ENCODE data around the gene PREP.
"Not testable (repeated sequence)": the region's sequence is repeated elsewhere in the genome, so short reads cannot be mapped to it uniquely, and the experiment has no call there.

PREP gene

GRCh38 chr6:105257340-105257739 lies 145.5 kb downstream of the PREP start:
- Histone ChIP-seq H3K4me1 (ENCODE audit: control insufficient read depth, insufficient read depth, low read length) (peaks cover 8% of the 10 kb centered on the region), H3K4me3 (ENCODE audit: insufficient read depth, low read depth, low read length) (no peak overlapping the region), H3K27ac (ENCODE audit: insufficient read depth, low read depth, low read length, poor library complexity, severe bottlenecking) (no peak overlapping the region), H3K27me3 (ENCODE audit: control insufficient read depth, insufficient read depth, low read length, poor library complexity, severe bottlenecking) (no peaks in the 10 kb centered on the region), H3K9me3 (ENCODE audit: control insufficient read depth, low read length) (no peaks in the 10 kb centered on the region), H3K36me3 (ENCODE audit: control insufficient read depth, insufficient read depth, low read length) (no peaks in the 10 kb centered on the region)

- H3K9me3 ChIP-seq (ENCODE audit: control insufficient read depth, low read length), result no peaks in the 10 kb centered on the region
- no peaks in the 10 kb centered on the region for H3K27me3 ChIP-seq (ENCODE audit: control insufficient read depth, insufficient read depth, low read length, poor library complexity, severe bottlenecking)
- peaks cover 8% of the 10 kb centered on the region for H3K4me1 ChIP-seq (ENCODE audit: control insufficient read depth, insufficient read depth, low read length)
- H3K36me3 ChIP-seq (ENCODE audit: control insufficient read depth, insufficient read depth, low read length), result no peaks in the 10 kb centered on the region
- H3K4me3 ChIP-seq (ENCODE audit: insufficient read depth, low read depth, low read length), result no peak overlapping the region
- H3K27ac ChIP-seq (ENCODE audit: insufficient read depth, low read depth, low read length, poor library complexity, severe bottlenecking), result no peak overlapping the region
Measured at GRCh38 chr6:105256619-105257018, 146.3 kb downstream of the PREP start.

DNA sequence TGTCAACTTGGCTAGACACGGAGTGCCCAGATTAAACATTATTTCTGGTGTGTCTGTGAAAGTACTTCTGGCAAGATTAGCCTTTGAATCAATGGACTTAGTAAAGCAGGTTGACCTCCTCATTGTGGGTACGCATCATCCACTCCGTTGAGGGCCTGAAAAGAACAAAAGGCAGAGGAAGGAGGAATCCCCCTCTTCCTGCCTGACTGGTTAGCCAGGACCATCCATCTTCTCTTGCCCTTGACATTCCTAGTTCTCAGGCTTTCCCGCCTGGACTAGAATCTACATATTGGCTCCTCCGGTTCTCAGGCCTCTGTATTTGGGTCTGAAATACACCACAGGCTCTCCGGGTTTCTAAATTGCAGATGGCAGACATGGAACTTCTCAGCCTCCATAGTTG lies 149.1 kb downstream of the PREP start:
- 91 to 93% methylated on average over 6 of the region's 6 CpGs for WGBS, 2 experiments
- H3K27me3 ChIP-seq (ENCODE audit: control insufficient read depth, insufficient read depth, low read length, poor library complexity, severe bottlenecking), result no peaks in the 10 kb centered on the region
- H3K4me1 ChIP-seq (ENCODE audit: control insufficient read depth, insufficient read depth, low read length), result no peaks in the 10 kb centered on the region
- no peak overlapping the region for H3K4me3 ChIP-seq (ENCODE audit: insufficient read depth, low read depth, low read length)
- no peaks in the 10 kb centered on the region for H3K36me3 ChIP-seq (ENCODE audit: control insufficient read depth, insufficient read depth, low read length)
- no peak overlapping the region for H3K27ac ChIP-seq (ENCODE audit: insufficient read depth, low read depth, low read length, poor library complexity, severe bottlenecking)
- H3K9me3 ChIP-seq (ENCODE audit: control insufficient read depth, low read length), result no peaks in the 10 kb centered on the region

DNA sequence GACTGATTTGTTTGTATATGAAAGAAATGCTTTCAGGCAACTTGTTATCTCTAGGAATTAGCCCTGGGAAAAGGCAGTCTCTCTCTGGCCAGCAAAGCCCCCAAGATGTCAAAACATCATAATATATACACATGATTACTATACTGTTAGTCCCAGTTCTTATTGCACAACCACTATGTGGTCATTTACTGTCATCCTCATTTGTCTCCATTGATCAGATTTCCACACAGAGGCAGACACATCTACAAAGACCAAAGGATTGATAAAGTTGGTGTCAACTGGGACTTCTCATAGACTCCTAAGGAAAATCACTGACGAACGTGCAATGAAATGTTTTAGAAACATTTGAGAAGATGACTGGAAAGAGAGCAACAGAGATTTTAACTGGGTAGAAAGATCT lies 151.2 kb downstream of the PREP start:
- WGBS, 2 experiments, result 93 to 98% methylated on average over 2 of the region's 2 CpGs
- Histone ChIP-seq H3K27me3 (ENCODE audit: control insufficient read depth, insufficient read depth, low read length, poor library complexity, severe bottlenecking) (no peaks in the 10 kb centered on the region), H3K4me3 (ENCODE audit: insufficient read depth, low read depth, low read length) (no peak overlapping the region), H3K27ac (ENCODE audit: insufficient read depth, low read depth, low read length, poor library complexity, severe bottlenecking) (no peak overlapping the region), H3K4me1 (ENCODE audit: control insufficient read depth, insufficient read depth, low read length) (no peaks in the 10 kb centered on the region), H3K9me3 (ENCODE audit: control insufficient read depth, low read length) (no peaks in the 10 kb centered on the region), H3K36me3 (ENCODE audit: control insufficient read depth, insufficient read depth, low read length) (no peaks in the 10 kb centered on the region)

GRCh38 chr6:105250533-105250932 lies 152.3 kb downstream of the PREP start:
- no peaks in the 10 kb centered on the region for H3K36me3 ChIP-seq (ENCODE audit: control insufficient read depth, insufficient read depth, low read length)
- no peaks in the 10 kb centered on the region for H3K27me3 ChIP-seq (ENCODE audit: control insufficient read depth, insufficient read depth, low read length, poor library complexity, severe bottlenecking)
- WGBS, 2 experiments, result 90 to 99% methylated on average over 2 of the region's 2 CpGs
- no peaks in the 10 kb centered on the region for H3K9me3 ChIP-seq (ENCODE audit: control insufficient read depth, low read length)
- H3K4me3 ChIP-seq (ENCODE audit: insufficient read depth, low read depth, low read length), result no peak overlapping the region
- no peak overlapping the region for H3K27ac ChIP-seq (ENCODE audit: insufficient read depth, low read depth, low read length, poor library complexity, severe bottlenecking)
- no peaks in the 10 kb centered on the region for H3K4me1 ChIP-seq (ENCODE audit: control insufficient read depth, insufficient read depth, low read length)

- Histone ChIP-seq H3K36me3 (ENCODE audit: control insufficient read depth, insufficient read depth, low read length) (no peaks in the 10 kb centered on the region), H3K4me1 (ENCODE audit: control insufficient read depth, insufficient read depth, low read length) (no peaks in the 10 kb centered on the region), H3K4me3 (ENCODE audit: insufficient read depth, low read depth, low read length) (no peak overlapping the region), H3K9me3 (ENCODE audit: control insufficient read depth, low read length) (no peaks in the 10 kb centered on the region), H3K27me3 (ENCODE audit: control insufficient read depth, insufficient read depth, low read length, poor library complexity, severe bottlenecking) (no peaks in the 10 kb centered on the region), H3K27ac (ENCODE audit: insufficient read depth, low read depth, low read length, poor library complexity, severe bottlenecking) (no peak overlapping the region)
- WGBS, 2 experiments, result 87 to 88% methylated on average over 2 of the region's 2 CpGs
Measured at GRCh38 chr6:105243487-105243886, 159.4 kb downstream of the PREP start.

- H3K4me3 ChIP-seq (ENCODE audit: insufficient read depth, low read depth, low read length), result no peak overlapping the region
- WGBS, 2 experiments, result 89 to 96% methylated on average over 5 of the region's 5 CpGs
- no peaks in the 10 kb centered on the region for H3K36me3 ChIP-seq (ENCODE audit: control insufficient read depth, insufficient read depth, low read length)
- no peak overlapping the region for H3K27ac ChIP-seq (ENCODE audit: insufficient read depth, low read depth, low read length, poor library complexity, severe bottlenecking)
- no peaks in the 10 kb centered on the region for H3K4me1 ChIP-seq (ENCODE audit: control insufficient read depth, insufficient read depth, low read length)
- no peaks in the 10 kb centered on the region for H3K27me3 ChIP-seq (ENCODE audit: control insufficient read depth, insufficient read depth, low read length, poor library complexity, severe bottlenecking)
- no peaks in the 10 kb centered on the region for H3K9me3 ChIP-seq (ENCODE audit: control insufficient read depth, low read length)
Measured at GRCh38 chr6:105235155-105235554, 167.7 kb downstream of the PREP start.

DNA sequence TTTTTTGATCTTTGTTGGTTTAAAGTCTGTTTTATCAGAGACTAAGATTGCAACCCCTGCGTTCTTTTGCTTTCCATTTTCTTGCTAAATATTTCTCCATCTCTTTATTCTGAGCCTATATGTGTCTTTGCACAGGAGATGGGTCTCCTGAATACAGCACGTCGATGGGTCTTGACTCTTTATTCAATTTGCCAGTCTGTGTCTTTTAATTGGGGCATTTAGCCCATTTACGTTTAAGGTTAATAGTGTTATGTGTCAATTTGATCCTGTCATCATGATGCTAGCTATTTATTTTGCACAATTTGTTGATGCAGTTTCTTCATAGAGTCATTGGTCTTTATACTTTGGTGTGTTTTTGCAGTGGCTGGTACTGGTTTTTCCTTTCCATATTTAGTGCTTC lies 171.1 kb downstream of the PREP start:
- H3K4me1 ChIP-seq (ENCODE audit: control insufficient read depth, insufficient read depth, low read length); H3K9me3 ChIP-seq (ENCODE audit: control insufficient read depth, low read length); H3K36me3 ChIP-seq (ENCODE audit: control insufficient read depth, insufficient read depth, low read length); H3K27me3 ChIP-seq (ENCODE audit: control insufficient read depth, insufficient read depth, low read length, poor library complexity, severe bottlenecking); H3K4me3 ChIP-seq (ENCODE audit: insufficient read depth, low read depth, low read length); H3K27ac ChIP-seq (ENCODE audit: insufficient read depth, low read depth, low read length, poor library complexity, severe bottlenecking): not testable (repeated sequence)
- 95% methylated on average over 4 of the region's 4 CpGs for WGBS, 2 experiments

Measured in ectodermal cell (in vitro differentiated cells).